OCI-LY1 (cell line): ENCODE measurements around the gene AEBP1.

ENCODE experiments used
- H2AFZ ChIP-seq: fragments of 200-600 bp; sonication (generic), shearing (Covaris generic); 2 replicates; pipeline ENCODE4 v1.6.0; 2014; ENCODE audit warnings: antibody characterized with exemption, mild to moderate bottlenecking, low read length
- H3F3A ChIP-seq: fragments of 200-600 bp; sonication (generic), shearing (Covaris generic); 2 replicates; pipeline ENCODE4 v1.6.0; 2014; ENCODE audit warnings: mild to moderate bottlenecking, antibody characterized with exemption, low read length, moderate library complexity; ENCODE audit not compliant: insufficient read depth
- H3K27ac ChIP-seq: fragments of 200-600 bp; sonication (generic); 2 replicates; pipeline ENCODE4 v1.5.1; 2014; ENCODE audit warnings: low read length, mixed run types, mild to moderate bottlenecking, low read depth; ENCODE audit not compliant: poor library complexity, severe bottlenecking
- H3K27me3 ChIP-seq: fragments of 200-600 bp; sonication (generic); 2 replicates; pipeline ENCODE4 v1.6.0; 2014; ENCODE audit warnings: antibody characterized with exemption, mild to moderate bottlenecking, low read length, moderate library complexity; ENCODE audit not compliant: insufficient read depth
- H3K36me3 ChIP-seq: fragments of 200-600 bp; sonication (generic); 2 replicates; pipeline ENCODE4 v1.6.1; 2014; ENCODE audit warnings: mild to moderate bottlenecking, antibody characterized with exemption, low read length, moderate library complexity, mixed read lengths; ENCODE audit not compliant: insufficient read depth
- H3K4me1 ChIP-seq: fragments of 200-600 bp; sonication (generic); 2 replicates; pipeline ENCODE4 v1.5.1; 2014; ENCODE audit warnings: mild to moderate bottlenecking, low read length, moderate library complexity; ENCODE audit not compliant: insufficient read depth, severe bottlenecking
- H3K4me2 ChIP-seq: fragments of 200-600 bp; sonication (generic), shearing (Covaris generic); 2 replicates; pipeline ENCODE4 v1.6.1; 2014; ENCODE audit warnings: low read length
- H3K4me3 ChIP-seq: fragments of 200-600 bp; sonication (generic); 2 replicates; pipeline ENCODE4 v1.5.1; 2014; ENCODE audit warnings: low read length, low read depth, mild to moderate bottlenecking, mixed read lengths; ENCODE audit not compliant: poor library complexity, severe bottlenecking
- H3K79me2 ChIP-seq: fragments of 200-600 bp; shearing (Covaris generic); 2 replicates; pipeline ENCODE4 v1.6.1; 2016; ENCODE audit warnings: mixed run types, low read length, mixed read lengths; ENCODE audit not compliant: insufficient read depth
- H3K9ac ChIP-seq: fragments of 200-600 bp; sonication (generic), shearing (Covaris generic); 2 replicates; pipeline ENCODE4 v1.6.1; 2014; ENCODE audit warnings: mild to moderate bottlenecking, low read length, mixed read lengths
- H3K9me2 ChIP-seq: fragments of 200-600 bp; sonication (generic), shearing (Covaris generic); 2 replicates; pipeline ENCODE4 v1.6.1; 2014; ENCODE audit warnings: low read depth, mild to moderate bottlenecking, low read length, mixed read lengths
- H3K9me3 ChIP-seq: fragments of 200-600 bp; shearing (Covaris generic); 2 replicates; pipeline ENCODE4 v1.6.1; 2014; ENCODE audit warnings: low read length, mixed read lengths
- H4K20me1 ChIP-seq: fragments of 200-600 bp; sonication (generic), shearing (Covaris generic); 2 replicates; pipeline ENCODE4 v1.6.0; 2016; ENCODE audit warnings: mild to moderate bottlenecking, low read length; ENCODE audit not compliant: insufficient read depth
- EZH2 ChIP-seq: fragments of 200-600 bp; sonication (generic), shearing (Covaris generic); IDR thresholded peaks from 2 replicates; pipeline ENCODE4 v1.8.0; 2017; ENCODE audit warnings: borderline replicate concordance, mixed run types, mild to moderate bottlenecking, antibody characterized with exemption, low read length, moderate library complexity, mixed read lengths
- TF ChIP-seq, protein P1 (sequence below): fragments of 200-600 bp; sonication (generic), shearing (Covaris generic); IDR thresholded peaks from 2 replicates; pipeline ENCODE4 v1.5.1; 2017; ENCODE audit warnings: mild to moderate bottlenecking, antibody characterized with exemption, low read length, moderate library complexity, mixed read lengths

The AEBP1 gene

DNA sequence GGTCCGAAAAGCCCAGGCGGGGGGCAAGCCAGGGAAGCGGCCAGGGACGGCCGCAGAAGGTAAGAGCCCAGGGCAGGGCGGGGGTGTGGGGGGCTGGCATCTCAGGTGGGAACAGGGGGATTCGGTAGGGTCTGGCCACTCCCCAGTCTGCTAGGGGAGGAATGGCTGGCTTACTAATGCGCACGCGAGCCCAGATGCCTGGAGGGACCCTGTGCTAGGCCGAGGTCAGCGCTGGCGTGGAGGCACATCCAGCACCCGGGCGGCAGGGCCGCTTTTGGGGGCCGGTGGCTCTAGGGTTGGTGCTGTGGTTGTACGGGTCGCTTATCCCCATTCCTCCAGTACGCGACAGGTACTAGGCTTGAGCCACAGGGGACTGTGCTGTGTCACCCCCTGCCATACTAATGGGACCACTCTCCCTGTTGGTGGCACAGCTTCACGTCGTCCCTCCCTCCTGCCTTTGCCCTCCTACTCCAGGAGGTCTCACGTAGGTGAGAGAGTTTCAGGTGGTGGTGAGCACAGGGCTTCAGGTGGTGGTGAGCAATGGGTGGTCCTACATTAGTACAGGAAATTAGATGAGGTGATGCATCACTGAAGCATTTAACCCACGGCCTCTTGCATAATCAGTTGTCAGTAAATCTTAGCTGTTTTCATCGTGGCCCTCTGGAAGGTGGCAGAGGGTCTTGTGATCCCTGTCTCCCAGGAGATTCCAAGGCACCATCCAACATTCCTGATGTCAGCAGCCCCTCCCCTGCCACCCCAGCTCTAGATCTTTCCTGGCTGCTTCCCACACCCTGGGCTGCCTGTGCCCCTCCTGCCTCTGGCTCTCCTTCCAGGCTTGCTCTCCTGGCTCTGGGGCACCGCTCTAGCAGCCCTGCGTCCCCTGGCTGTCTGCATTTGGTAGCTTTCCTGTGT lies 971 bp downstream of the AEBP1 start:
- no peak overlapping the region for H3K27ac ChIP-seq

DNA sequence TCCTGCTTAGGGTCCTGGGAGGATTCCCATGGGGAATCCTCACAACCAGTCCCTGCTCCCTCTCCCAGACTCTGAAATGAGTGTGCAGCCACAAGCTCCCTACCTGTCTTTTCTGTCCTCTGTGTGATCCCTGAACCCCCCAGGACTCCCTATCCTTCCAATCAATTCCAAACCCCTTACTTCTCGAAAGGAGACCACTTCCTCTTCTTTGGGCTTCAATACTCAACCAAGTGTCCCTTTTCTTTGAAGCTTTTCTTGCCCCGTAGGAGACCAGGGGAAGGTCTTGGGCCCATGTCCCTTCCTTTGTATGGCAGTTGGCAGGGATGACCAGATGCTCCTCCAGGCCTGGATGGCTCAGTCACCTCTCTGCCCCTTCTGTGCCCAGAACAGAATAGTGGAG lies 1.7 kb downstream of the AEBP1 start:
- Histone ChIP-seq H3K9me2 (no peaks in the 10 kb centered on the region), H3F3A (0 out of 2 replicates have a peak, but pooled peaks cover 5% of the 10 kb centered on the region), H4K20me1 (no peaks in the 10 kb centered on the region), H3K9ac (no peak overlapping the region), H3K9me3 (no peaks in the 10 kb centered on the region), H3K27me3 (peaks cover 13% of the 10 kb centered on the region), H3K79me2 (no peaks in the 10 kb centered on the region), H2AFZ (no peak overlapping the region), H3K27ac (no peak overlapping the region), H3K4me3 (no peak overlapping the region), H3K36me3 (no peaks in the 10 kb centered on the region), H3K4me1 (peaks cover 30% of the 10 kb centered on the region), H3K4me2 (no peak overlapping the region)
- TF ChIP-seq, protein P1, sequence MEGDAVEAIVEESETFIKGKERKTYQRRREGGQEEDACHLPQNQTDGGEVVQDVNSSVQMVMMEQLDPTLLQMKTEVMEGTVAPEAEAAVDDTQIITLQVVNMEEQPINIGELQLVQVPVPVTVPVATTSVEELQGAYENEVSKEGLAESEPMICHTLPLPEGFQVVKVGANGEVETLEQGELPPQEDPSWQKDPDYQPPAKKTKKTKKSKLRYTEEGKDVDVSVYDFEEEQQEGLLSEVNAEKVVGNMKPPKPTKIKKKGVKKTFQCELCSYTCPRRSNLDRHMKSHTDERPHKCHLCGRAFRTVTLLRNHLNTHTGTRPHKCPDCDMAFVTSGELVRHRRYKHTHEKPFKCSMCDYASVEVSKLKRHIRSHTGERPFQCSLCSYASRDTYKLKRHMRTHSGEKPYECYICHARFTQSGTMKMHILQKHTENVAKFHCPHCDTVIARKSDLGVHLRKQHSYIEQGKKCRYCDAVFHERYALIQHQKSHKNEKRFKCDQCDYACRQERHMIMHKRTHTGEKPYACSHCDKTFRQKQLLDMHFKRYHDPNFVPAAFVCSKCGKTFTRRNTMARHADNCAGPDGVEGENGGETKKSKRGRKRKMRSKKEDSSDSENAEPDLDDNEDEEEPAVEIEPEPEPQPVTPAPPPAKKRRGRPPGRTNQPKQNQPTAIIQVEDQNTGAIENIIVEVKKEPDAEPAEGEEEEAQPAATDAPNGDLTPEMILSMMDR: no peak
- no peak for TF ChIP-seq EZH2

More for the DNA sequence above, 971 bp downstream of the AEBP1 start:
- H3K9me2 ChIP-seq: no peaks in the 10 kb centered on the region
- H3K9ac ChIP-seq: no peak overlapping the region
- no peaks in the 10 kb centered on the region for H3K9me3 ChIP-seq
- H3F3A ChIP-seq: 0 out of 2 replicates have a peak, but pooled peaks cover 5% of the 10 kb centered on the region
- no peak overlapping the region for H3K4me3 ChIP-seq
- H3K36me3 ChIP-seq: no peaks in the 10 kb centered on the region
- H3K27me3 ChIP-seq: peaks cover 13% of the 10 kb centered on the region
- no peaks in the 10 kb centered on the region for H4K20me1 ChIP-seq
- no peak overlapping the region for H2AFZ ChIP-seq
- no peak for TF ChIP-seq EZH2
- TF ChIP-seq, protein P1: no peak
- H3K4me2 ChIP-seq: peak overlapping the region; percentile 53
- peaks cover 37% of the 10 kb centered on the region for H3K4me1 ChIP-seq
- no peaks in the 10 kb centered on the region for H3K79me2 ChIP-seq

DNA sequence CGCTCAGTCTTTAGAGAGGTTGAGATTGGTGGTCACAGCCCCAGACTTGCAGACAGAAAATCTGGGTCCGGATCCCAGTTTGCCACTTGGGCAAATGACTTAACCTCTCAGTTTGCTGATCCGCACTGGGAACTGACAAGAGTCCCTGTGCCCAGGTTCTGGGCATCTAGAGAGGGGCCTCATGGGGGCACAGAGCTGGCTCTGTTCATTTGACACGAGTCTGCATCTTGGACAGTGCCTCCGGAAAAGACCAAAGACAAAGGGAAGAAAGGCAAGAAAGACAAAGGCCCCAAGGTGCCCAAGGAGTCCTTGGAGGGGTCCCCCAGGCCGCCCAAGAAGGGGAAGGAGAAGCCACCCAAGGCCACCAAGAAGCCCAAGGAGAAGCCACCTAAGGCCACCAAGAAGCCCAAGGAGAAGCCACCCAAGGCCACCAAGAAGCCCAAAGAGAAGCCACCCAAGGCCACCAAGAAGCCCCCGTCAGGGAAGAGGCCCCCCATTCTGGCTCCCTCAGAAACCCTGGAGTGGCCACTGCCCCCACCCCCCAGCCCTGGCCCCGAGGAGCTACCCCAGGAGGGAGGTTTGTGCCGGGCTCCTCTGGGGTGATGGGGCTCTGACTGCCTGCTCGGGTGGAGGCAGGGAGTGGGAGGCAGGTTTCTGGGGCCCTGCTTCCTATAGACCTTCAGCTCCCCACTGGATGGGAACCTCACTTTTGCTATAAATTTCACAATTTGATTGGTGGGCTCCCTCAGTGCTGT lies 2.3 kb downstream of the AEBP1 start:
- H3K9me3 ChIP-seq: no peaks in the 10 kb centered on the region
- H3K79me2 ChIP-seq: no peaks in the 10 kb centered on the region
- no peak overlapping the region for H3K4me2 ChIP-seq
- H2AFZ ChIP-seq: no peak overlapping the region
- 0 out of 2 replicates have a peak, but pooled peaks cover 5% of the 10 kb centered on the region for H3F3A ChIP-seq
- H4K20me1 ChIP-seq: no peaks in the 10 kb centered on the region
- peaks cover 13% of the 10 kb centered on the region for H3K27me3 ChIP-seq
- no peak overlapping the region for H3K27ac ChIP-seq
- H3K4me3 ChIP-seq: no peak overlapping the region
- TF ChIP-seq, protein P1: no peak
- no peak for TF ChIP-seq EZH2
- H3K9ac ChIP-seq: no peak overlapping the region
- H3K9me2 ChIP-seq: no peaks in the 10 kb centered on the region
- no peaks in the 10 kb centered on the region for H3K36me3 ChIP-seq
- peaks cover 23% of the 10 kb centered on the region for H3K4me1 ChIP-seq
